ENCODE data around the gene ITSN1.

Gene ITSN1

DNA sequence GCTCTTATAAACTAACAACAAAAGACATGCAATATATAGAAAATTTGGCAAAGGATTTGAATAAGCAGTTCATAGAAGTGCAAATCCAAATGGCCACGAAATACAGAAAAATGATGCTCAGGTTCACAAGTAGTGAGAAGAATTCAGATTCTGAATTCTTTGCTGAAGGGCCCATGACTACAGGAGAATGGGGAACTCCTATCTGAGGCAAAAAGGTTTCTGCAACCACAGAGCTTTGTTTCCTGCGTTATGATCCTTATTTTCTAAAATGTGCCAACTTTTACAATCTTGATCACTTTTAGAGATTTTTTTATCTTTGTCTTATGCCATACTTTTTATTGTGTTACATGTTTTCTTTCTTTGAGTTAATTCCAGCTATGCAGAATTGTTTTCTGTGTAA is 91.3 kb downstream of the ITSN1 start:
- DNase-seq, result no peak

DNA sequence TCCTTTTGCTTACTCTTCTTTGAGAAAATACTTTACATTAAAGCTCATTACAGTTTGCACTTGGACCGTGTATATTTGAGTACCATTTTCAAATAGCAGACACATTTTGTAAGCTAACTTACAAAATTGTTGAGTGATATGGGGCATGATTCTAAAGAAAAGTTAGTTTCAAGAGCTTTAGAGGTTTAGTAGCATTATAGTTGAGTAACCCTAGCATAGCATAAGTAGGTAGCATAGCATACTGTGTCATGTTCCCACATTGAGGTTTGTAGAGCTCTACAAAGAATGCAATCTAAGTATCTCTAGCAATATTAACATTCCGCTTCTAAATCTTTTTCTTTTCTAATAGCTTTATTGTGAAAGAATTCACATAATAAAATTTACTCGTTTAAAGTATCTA is 92.0 kb downstream of the ITSN1 start:
- DNase-seq, result no peak

DNA sequence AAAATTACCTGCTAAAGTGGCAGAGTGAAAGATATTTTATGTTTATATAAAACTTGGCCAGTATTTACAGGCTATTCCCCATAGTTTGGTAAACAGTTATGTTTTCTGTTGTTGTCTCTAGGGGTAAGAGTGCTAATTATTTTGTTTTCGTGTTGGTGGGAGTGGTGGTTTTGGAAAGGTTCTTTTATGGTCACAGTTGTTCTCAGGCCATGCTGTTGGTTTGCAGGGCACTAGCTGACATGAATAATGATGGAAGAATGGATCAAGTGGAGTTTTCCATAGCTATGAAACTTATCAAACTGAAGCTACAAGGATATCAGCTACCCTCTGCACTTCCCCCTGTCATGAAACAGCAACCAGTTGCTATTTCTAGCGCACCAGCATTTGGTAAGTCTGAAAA is 92.5 kb downstream of the ITSN1 start:
- no peak for DNase-seq

DNA sequence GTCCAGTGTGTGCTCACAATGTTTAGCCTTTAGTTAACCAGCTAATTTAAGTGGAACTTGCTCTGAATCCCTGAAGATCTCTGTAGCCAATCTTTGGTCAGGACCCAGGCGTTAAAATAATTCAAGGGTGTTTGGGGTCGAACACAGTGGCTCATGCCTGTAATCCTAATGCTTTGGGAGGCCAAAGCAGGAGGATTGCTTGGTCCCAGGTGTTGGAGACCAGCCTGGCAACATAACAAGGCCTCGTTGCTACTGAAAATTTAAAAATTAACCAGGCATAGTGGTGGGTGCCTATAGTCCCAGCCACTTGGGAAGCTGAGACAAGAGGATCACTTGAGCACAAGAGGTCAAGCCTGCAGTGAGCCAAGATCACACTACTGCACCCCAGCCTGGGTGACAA is 94.3 kb downstream of the ITSN1 start:
- DNase-seq, result no peak

DNA sequence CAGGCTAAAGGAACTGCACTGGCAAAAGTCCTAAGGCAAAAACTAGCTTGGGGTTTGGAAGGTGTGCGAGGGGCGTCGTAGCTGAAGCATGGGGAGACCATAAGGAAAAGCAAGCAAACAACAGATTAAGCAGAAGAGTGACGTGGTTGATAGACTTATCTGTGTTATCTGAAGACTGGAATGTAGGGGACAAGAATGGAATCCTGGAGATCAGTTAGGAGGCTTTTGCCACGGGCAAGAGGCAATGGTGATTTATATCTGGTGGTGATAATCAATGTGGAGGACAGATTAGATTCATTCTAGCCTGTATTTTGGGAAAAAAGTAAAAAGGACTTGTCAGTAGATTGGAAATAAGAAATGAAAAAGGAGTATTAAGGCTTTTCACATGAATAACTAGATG is 97.4 kb downstream of the ITSN1 start:
- DNase-seq, result no peak

DNA sequence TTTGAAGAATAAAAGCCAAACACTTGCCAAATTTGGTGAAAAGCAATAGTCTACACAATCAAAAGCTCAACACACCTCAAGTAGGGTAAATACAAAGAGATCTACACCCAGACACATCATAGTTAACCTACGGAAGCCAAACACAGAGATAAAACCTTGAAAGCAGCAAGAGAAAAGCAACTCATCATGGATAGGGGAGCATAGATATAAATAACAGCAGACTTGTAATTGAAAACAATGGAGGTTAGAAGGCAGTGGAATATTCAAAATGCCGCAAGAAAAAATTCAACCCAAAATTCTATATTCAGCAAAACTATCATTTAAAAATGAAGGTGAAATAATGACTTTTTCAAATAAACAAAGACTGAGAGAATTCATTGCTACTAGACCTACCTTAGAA is 105.1 kb downstream of the ITSN1 start:
- DNase-seq, result no peak

DNA sequence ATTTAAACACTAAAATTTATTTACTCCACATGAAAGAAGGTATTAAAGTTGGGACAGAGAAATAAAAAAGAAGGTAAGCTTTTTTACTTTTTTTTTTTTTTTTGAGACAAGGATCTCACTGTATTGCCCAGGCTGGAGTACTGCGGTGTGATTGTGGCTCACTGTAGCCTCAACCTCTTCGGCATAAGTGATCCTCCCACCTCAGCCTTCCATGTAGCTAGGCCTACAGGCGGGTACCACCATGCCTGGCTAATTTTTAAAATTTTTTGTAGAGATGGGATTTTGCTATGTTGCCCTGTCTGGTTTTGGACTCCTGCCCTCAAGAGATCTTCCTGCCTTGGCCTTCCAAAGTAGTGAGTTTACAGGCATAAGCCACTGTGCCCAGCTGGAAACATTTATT is 106.6 kb downstream of the ITSN1 start:
- DNase-seq, result no peak

DNA sequence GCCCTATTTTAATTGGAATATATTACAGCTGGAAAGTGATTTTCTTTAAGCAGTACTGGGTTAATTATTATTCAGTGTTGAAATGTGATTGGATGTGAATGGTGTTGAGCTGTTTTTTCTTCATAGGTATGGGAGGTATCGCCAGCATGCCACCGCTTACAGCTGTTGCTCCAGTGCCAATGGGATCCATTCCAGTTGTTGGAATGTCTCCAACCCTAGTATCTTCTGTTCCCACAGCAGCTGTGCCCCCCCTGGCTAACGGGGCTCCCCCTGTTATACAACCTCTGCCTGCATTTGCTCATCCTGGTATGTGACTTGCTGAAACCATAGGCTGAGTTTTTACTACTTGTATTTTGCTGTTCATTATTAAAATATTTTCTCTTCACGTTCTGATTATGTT is 107.7 kb downstream of the ITSN1 start:
- DNase-seq, result no peak

DNA sequence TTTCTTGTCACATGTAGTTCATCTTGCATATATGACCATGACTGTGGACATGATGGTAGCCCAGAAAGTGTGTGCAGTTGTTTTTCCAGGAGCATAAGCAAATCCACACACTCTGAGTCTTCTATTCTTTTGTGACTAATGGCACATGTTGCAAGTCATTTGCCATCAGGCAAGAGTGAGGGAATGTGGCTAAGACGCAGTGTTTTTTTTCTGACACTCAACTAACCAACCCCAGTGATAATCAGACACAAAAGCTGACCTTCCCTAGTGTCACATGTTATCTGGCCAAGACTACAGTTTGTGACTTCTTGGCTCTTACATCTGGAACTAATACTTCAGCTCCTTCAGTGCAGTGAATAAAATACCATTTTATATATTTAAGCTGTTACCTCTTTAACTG is 108.8 kb downstream of the ITSN1 start:
- DNase-seq, result no peak

DNA sequence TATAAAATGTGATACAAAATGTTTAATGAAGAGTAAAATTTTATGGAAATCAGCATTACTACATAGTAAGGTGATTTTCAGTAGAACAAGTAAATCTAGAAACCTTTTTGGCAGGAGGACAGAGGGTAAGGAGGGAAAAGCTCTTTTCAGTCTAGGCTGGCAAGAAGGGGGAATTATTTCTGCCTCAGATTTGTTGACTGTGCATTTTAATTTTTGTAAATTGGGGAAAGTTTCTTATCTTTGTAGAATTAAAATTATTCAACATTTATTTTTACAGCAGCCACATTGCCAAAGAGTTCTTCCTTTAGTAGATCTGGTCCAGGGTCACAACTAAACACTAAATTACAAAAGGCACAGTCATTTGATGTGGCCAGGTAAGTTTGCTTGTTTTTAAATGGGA is 109.2 kb downstream of the ITSN1 start:
- no peak for DNase-seq

DNA sequence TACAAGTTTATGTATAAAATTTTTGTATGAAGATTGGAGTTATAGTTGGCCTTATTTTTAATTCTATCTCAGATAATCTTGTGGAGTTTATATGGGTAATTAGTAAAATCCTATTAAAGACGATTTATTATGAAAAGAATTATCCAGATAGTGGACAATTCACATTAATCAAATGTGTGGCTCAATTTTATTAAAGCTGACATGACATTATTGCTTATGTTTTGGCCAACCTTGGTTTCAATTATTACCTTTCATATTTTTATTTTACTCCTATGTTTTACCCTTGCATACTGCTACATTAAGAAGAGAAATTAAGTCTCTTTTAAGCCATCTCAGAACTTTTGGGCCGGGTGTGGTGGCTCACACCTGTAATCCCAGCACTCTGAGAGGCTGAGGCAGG is 110.0 kb downstream of the ITSN1 start:
- DNase-seq, result no peak

DNA sequence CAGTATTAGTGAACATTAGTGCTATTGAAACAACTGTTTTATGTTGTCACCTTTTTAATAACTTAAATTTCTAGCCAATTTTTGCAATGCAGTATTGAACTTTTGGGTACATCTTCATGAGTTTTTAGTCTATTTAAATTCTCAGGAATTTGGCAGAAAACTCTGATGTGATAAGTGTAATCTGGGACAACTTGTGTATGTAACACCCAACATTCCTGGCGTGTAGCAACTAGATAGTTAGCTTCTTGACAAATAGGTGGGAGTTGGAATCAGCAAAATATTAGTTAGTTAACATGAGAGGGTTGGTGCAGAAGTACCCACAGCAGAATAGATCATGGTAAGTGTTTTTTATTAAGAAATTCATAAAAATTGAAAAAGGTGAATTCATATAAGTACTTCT is 111.6 kb downstream of the ITSN1 start:
- no peak for DNase-seq

DNA sequence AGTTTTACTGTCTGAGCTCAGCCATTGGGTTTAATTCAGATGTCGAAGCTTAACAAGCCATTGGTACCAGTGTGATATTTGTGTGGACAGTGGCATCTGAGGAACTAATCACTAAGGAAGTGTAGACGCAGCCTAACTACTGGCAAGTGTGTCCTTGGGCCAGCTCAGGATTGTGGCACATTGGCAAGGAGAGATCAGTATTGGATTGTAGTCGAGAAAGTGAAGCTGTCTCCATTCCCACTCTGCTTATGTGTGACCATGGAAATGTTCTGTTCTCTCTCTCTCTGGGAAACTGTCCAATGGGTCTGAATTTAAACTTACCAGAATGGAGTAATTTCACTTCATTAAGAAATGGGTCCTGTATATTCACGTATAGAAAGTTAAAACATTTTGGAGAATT is 112.2 kb downstream of the ITSN1 start:
- DNase-seq, result no peak

DNA sequence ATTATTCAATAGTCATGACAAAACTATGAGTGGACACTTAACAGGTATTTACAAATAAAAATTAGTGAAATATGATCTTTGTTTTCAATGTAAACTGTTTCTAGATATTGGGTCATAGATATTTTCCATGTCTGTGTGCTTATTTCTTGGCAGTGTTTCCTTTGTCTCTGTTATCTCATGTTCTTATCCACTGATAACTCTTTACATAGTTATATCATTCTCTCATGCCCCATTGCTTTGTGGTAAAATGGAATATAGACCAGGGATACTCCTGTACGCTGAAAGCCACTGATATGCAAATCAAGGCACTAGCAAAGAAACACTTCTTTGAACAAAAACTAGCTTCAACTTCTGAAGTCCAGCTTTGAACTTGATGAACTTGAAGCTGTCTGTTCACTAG is 113.1 kb downstream of the ITSN1 start:
- no peak for DNase-seq

DNA sequence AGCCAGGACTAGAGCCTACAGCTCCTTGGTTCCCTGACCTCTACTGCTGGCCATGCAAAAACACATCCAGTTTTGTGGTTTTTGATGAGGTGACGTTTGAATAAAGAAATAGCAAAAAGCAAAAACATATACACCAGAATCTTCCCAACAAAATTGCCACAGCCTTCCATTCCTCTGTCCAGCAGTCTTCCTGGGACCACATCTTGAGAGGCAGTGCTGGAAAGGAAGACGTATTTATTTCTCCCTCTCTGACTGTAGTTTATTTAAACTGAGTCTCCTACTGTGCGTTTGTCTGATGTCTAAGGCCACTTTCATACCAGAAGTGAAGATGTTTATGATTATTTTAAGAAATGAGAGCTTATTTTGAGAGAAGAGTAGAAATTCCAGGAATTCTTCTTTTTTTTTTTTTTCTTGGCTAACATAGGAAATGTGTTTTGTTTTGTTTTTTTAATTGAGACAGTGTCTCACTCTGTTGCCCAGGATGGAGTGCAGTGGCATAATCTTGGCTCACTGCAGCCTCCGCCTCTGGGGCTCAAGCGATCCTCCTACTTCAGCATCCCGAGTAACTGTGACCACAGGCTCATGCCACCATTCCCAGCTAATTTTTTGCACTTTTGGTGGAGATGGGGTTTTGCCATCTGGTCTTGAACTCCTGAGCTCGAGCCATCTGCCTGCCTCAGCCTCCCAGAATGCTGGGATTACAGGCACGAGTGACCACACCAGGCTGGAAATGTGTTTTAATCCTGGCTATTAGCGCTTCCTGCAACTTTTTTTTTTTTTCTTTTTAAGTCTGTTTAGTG is 118.5 kb downstream of the ITSN1 start:
- DNase-seq, result no peak

DNA sequence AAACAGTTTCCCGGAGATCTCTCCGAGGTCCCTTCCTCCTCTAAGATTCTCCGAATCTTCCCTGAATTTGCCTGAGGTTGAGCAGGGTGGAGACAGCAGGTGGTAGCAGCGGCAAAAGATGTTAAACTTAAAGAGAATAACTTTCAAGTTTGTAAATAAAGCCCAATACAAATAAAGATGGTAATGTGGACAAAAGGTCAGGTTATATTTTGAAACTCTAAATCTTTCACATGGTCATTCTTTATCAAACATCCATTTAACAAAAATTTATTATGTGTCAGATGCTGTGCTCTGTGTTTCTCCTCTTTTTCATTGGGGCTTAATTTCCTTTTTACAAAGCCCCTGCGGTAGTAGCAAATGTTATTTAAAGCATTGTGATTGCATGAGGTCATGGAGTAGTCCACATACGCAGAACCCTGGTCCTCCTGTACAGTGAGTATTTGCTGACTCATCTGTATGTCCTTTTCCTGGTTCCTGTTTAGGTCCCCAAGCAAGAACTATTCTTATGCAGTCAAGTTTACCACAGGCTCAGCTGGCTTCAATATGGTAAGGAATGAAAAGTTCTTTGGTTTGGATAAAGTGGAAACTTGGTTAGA is 119.2 kb downstream of the ITSN1 start:
- DNase-seq, result no peak

DNA sequence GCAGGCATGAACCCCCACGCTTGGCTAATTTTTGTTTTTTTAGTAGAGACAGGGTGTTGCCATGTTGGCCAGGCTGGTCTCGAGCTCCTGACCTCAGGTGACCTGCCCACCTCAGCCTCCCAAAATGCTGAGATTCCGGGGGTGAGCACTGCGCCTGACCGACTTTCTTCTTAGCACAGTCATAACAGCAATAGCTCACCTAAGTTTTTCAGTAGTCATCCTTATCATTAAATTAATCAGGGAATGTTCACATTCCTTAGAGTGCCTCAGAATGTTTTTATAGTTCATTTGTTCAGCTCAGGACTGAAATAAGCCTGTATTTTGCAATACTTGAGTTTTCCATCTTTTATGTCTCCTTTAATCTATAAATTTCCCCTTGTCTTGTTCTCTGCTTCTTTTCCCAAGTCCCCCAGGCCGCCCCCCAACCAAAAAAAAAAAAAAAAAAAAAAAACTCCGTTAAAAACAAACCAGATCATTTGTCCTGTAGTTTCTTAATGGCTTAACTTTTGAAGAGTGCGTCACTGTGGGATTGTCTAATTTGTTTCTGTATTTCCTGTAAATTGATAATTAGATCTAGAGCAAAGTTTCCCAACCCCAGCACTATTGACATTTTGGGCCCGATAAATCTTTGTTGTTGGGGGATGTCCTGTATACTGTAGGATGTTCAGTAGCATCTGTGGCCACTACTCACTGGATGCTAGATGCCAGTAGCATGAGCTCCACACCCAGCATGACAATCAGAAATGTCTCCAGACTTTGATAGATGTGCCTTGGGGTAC is 120.7 kb downstream of the ITSN1 start:
- DNase-seq, result no peak

DNA sequence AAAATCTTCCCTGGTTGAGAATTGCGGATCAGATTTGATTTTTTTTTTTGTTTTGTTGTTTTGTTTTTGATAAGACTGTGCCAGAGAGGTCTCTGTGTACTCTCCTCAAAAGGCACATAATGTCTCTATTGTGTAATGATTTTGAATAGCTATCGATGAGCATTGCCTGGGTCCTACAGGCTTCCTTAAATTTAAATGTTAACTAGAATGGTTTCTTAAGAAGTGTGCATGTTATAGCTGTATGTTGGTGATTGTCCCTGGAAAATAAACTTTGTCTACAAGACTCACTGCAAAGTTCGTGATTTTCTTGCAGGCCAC is 121.2 kb downstream of the ITSN1 start:
- DNase-seq, result no peak

DNA sequence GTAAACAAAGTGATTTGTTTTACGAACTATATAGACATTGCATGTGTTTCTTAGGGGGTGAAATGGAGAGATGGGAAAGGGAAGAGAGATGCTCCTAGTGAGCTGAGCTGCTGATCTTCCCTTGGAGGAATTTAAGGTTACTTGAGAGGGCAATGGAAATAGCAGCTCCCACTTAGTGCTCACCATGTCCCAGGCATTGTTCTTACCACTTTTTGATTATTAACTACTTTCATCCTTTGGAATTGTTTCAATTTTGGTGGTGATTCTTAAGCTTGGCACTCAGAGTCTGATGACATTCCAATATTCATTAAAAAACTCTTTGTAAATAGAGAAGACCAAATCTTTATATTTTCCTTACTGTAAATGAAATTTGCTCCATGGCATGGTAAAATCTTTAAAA is 124.9 kb downstream of the ITSN1 start:
- DNase-seq, result no peak

DNA sequence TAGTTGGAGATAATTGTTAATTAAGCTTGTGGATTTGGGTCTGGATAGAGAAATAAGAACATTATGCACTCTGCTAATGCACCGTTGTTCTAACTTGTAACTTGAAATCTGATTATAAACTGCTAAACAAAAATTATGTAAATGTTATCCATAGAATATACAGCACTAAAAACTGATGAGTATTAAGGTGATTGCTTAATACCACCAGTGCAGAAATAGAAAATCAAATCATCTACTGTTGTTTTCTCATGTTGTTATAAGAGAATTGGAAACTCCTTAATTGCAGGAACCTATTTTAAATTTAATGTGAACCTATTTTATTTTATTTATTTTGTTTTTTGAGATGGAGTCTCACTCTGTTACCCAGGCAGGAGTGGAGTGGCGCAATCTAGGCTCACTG is 125.7 kb downstream of the ITSN1 start:
- DNase-seq, result no peak

DNA sequence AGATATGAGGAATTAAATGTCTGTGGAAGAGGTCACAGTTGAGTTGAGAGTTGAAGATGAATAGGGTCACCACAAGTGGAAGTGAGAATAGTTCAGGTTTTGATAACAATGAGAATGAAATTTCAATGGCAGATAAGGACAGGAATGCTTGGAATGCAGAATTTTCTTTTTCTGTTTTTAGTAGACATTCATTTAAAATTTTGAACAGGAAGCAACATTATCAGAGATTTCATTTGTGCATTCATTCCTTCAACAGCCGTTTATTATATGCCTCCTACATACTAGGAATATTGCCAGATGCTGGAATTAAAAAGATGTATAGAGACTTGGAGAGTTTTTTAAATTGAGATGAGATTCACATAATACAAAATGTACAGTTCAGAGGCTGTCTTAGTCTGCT is 126.8 kb downstream of the ITSN1 start:
- no peak for DNase-seq

DNA sequence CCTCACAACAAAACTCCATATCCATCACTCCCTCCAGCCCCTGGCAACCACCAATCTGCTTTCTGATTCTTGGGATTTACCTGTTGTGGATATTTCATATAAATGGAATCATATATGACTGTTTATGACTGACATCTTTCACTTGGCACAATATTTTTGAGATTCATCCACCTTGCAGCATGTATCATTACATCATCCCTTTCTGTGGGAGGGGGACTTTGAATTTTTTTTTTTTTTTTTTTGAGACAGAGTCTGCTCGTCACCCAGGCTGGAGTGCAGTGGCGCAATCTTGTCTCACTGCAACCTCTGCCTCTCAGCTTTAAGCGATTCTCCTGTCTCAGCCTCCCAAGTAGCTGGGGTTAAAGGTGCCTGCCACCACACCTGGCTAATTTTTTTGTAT is 128.2 kb downstream of the ITSN1 start:
- DNase-seq, result no peak

DNA sequence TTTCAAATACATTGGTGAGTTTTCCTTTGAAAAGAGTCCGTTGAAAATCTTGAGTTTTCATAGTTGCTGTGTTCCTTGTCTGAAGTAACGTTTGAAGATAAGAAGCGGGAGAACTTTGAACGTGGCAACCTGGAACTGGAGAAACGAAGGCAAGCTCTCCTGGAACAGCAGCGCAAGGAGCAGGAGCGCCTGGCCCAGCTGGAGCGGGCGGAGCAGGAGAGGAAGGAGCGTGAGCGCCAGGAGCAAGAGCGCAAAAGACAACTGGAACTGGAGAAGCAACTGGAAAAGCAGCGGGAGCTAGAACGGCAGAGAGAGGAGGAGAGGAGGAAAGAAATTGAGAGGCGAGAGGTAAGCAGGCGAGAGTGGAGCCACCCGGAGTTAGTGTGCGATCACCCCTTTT is 129.7 kb downstream of the ITSN1 start:
- no peak for DNase-seq

DNA sequence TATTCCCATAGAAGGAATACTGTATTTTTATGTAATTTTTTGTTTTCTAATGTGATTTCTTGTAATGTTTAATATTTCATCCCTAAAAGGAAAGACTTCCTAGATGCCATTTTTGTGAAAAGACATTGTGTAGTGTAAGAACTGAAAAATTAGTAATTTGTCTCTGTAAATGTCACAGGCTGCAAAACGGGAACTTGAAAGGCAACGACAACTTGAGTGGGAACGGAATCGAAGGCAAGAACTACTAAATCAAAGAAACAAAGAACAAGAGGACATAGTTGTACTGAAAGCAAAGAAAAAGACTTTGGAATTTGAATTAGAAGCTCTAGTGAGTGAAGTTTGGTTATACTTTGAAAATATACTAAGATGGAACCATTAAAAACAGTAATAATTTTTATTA is 132.2 kb downstream of the ITSN1 start:
- no peak for DNase-seq

Measured in SIG-M5 (cell line).